ENCODE data around the gene ADAMTSL1.

ADAMTSL1 gene

GRCh38 chr9:18771011-18771410 lies 297.1 kb downstream of the ADAMTSL1 start:
- no peak for DNase-seq (ENCODE audit: low spot score)
- TF ChIP-seq CTCF (IDR thresholded peaks at IDR 0.05; ENCODE audit: extremely low read depth, insufficient read depth, missing control alignments), result no peak

GRCh38 chr9:18771763-18772162 lies 297.8 kb downstream of the ADAMTSL1 start:
- no peak for DNase-seq (ENCODE audit: low spot score)
- no peak for TF ChIP-seq CTCF (IDR thresholded peaks at IDR 0.05; ENCODE audit: extremely low read depth, insufficient read depth, missing control alignments)
- in situ Hi-C loops (cut with MboI; ENCODE audit: low pct_unique_long_range_greater_than_20kb, low sequenced_read_pairs, unreplicated experiment), result no loop called here

More at GRCh38 chr9:18771011-18771410, 297.1 kb downstream of the ADAMTSL1 start:
- in situ Hi-C loops (cut with MboI; ENCODE audit: low pct_unique_long_range_greater_than_20kb, low sequenced_read_pairs, unreplicated experiment), result no loop called here

GRCh38 chr9:18775241-18775640 lies 301.3 kb downstream of the ADAMTSL1 start:
- in situ Hi-C loops (cut with MboI; ENCODE audit: low pct_unique_long_range_greater_than_20kb, low sequenced_read_pairs, unreplicated experiment), result no loop called here
- DNase-seq (ENCODE audit: low spot score), result no peak
- no peak for TF ChIP-seq CTCF (IDR thresholded peaks at IDR 0.05; ENCODE audit: extremely low read depth, insufficient read depth, missing control alignments)

GRCh38 chr9:18775930-18776329 lies 302.0 kb downstream of the ADAMTSL1 start:
- in situ Hi-C loops (cut with MboI; ENCODE audit: low pct_unique_long_range_greater_than_20kb, low sequenced_read_pairs, unreplicated experiment), result no loop called here
- no peak for TF ChIP-seq CTCF (IDR thresholded peaks at IDR 0.05; ENCODE audit: extremely low read depth, insufficient read depth, missing control alignments)
- no peak for DNase-seq (ENCODE audit: low spot score)

GRCh38 chr9:18776836-18777820 lies 303.2 kb downstream of the ADAMTSL1 start:
- TF ChIP-seq CTCF (IDR thresholded peaks at IDR 0.05; ENCODE audit: extremely low read depth, insufficient read depth, missing control alignments), result no peak
- DNase-seq (ENCODE audit: low spot score), result no peak
- in situ Hi-C loops (cut with MboI; ENCODE audit: low pct_unique_long_range_greater_than_20kb, low sequenced_read_pairs, unreplicated experiment), result no loop called here

GRCh38 chr9:18778147-18778546 lies 304.2 kb downstream of the ADAMTSL1 start:
- TF ChIP-seq CTCF (IDR thresholded peaks at IDR 0.05; ENCODE audit: extremely low read depth, insufficient read depth, missing control alignments), result no peak
- in situ Hi-C loops (cut with MboI; ENCODE audit: low pct_unique_long_range_greater_than_20kb, low sequenced_read_pairs, unreplicated experiment), result no loop called here
- no peak for DNase-seq (ENCODE audit: low spot score)
